Measurements from ENCODE around the gene JHY. TPM values are rescaled to one million over a fixed set of nuclear protein-coding genes. Genes with fewer than 3 reads are reported as not detected.

Gene JHY
- total RNA-seq, 8 experiments from 2014 or later: 0.36 to 16.7 (median 1.9) TPM

GRCh38 chr11:122879785-122880184 lies 2.8 kb upstream of the JHY start:
- H3K4me1 ChIP-seq (replicated peaks in 1 of 2): peaks cover 8 to 14% of the 10 kb centered on the region in 2 donors
- WGBS, 10 experiments: 0 to 67% (median 40%) methylated on average over 1 to 4 of the region's 4 CpGs; no CpG with 5 or more reads in 3 of the 10 experiments
- peak in 5 of 8 experiments; percentile 36 to 60 (median 49) for ATAC-seq (replicated peaks in 6 of 8)
- H3K4me3 ChIP-seq: no peak overlapping the region
- in situ Hi-C loops (cut with MboI; ENCODE audit: low pct_unique_long_range_greater_than_20kb in 2 of 9, low sequenced_read_pairs in 9 of 9, unreplicated experiment in 9 of 9): loop anchor here in 1 of 9 experiments (25.0 kb wide), 1 partner anchor 133 kb away; no protein-coding TSS in a partner anchor
- no peak overlapping the region for H3K27ac ChIP-seq

GRCh38 chr11:122882857-122883645 lies 492 bp downstream of the JHY start:
- ATAC-seq (replicated peaks in 6 of 8): peak; percentile 64 to 91 (median 86)
- 0 to 14% (median 7%) methylated on average over 3 to 9 of the region's 63 CpGs; no CpG with 5 or more reads in 4 of the 10 experiments for WGBS, 10 experiments
- Histone ChIP-seq H3K4me1 (replicated peaks in 1 of 2) (peaks cover 8 to 14% of the 10 kb centered on the region in 2 donors), H3K27ac (no peak overlapping the region), H3K4me3 (peak overlapping the region; percentile 41 to 53 (median 46))
- in situ Hi-C loops (cut with MboI; ENCODE audit: low pct_unique_long_range_greater_than_20kb in 2 of 9, low sequenced_read_pairs in 9 of 9, unreplicated experiment in 9 of 9): loop anchor here in 1 of 9 experiments (25.0 kb wide), 1 partner anchor 129 kb away; no protein-coding TSS in a partner anchor

- H3K4me1 ChIP-seq (replicated peaks in 1 of 2): peaks cover 8 to 14% of the 10 kb centered on the region in 2 donors
- peak overlapping the region; percentile 41 to 53 (median 46) for H3K4me3 ChIP-seq
- no peak for ATAC-seq (replicated peaks in 6 of 8)
- WGBS, 10 experiments: 0 to 100% (median 60%) methylated on average over 1 to 3 of the region's 3 CpGs
- H3K27ac ChIP-seq: no peak overlapping the region
- in situ Hi-C loops (cut with MboI; ENCODE audit: low pct_unique_long_range_greater_than_20kb in 2 of 9, low sequenced_read_pairs in 9 of 9, unreplicated experiment in 9 of 9): loop anchor here in 1 of 9 experiments (25.0 kb wide), 1 partner anchor 129 kb away; no protein-coding TSS in a partner anchor
These were observed 1.1 kb downstream of the JHY start for GRCh38 chr11:122883646-122883979.

- H3K4me1 ChIP-seq (replicated peaks in 1 of 2): peaks cover 2 to 16% of the 10 kb centered on the region in 2 donors
- ATAC-seq (replicated peaks in 6 of 8): no peak
- in situ Hi-C loops (cut with MboI; ENCODE audit: low pct_unique_long_range_greater_than_20kb in 2 of 9, low sequenced_read_pairs in 9 of 9, unreplicated experiment in 9 of 9): loop anchor here in 1 of 9 experiments (25.0 kb wide), 1 partner anchor 124 kb away; no protein-coding TSS in a partner anchor
- WGBS, 10 experiments: 0 to 100% (median 71%) methylated on average over 1 to 2 of the region's 2 CpGs; no CpG with 5 or more reads in 4 of the 10 experiments
- H3K27ac ChIP-seq: no peak overlapping the region
- no peak overlapping the region for H3K4me3 ChIP-seq
These were observed 5.6 kb downstream of the JHY start for GRCh38 chr11:122888162-122888561.

- Histone ChIP-seq H3K27ac (no peak overlapping the region), H3K4me3 (no peak overlapping the region), H3K4me1 (replicated peaks in 1 of 2) (peaks cover 2 to 33% of the 10 kb centered on the region in 2 donors)
- ATAC-seq (replicated peaks in 6 of 8): peak in 3 of 8 experiments; percentile 24 to 59 (median 50)
- 20 to 98% (median 80%) methylated on average over 1 to 5 of the region's 5 CpGs; no CpG with 5 or more reads in 1 of the 10 experiments for WGBS, 10 experiments
- in situ Hi-C loops (cut with MboI; ENCODE audit: low pct_unique_long_range_greater_than_20kb in 2 of 9, low sequenced_read_pairs in 9 of 9, unreplicated experiment in 9 of 9): loop anchor here in 1 of 9 experiments (25.0 kb wide), 1 partner anchor 119 kb away; no protein-coding TSS in a partner anchor
These were observed 10.6 kb downstream of the JHY start for GRCh38 chr11:122893131-122893530.

GRCh38 chr11:122895563-122895962 lies 13.0 kb downstream of the JHY start:
- WGBS, 10 experiments: 25 to 90% (median 40%) methylated on average over 1 to 2 of the region's 2 CpGs; no CpG with 5 or more reads in 3 of the 10 experiments
- no peak overlapping the region for H3K27ac ChIP-seq
- peaks cover 3 to 36% of the 10 kb centered on the region in 2 donors for H3K4me1 ChIP-seq (replicated peaks in 1 of 2)
- in situ Hi-C loops (cut with MboI; ENCODE audit: low pct_unique_long_range_greater_than_20kb in 2 of 9, low sequenced_read_pairs in 9 of 9, unreplicated experiment in 9 of 9): loop anchor here in 1 of 9 experiments (25.0 kb wide), 1 partner anchor 117 kb away; no protein-coding TSS in a partner anchor
- ATAC-seq (replicated peaks in 6 of 8): peak in 4 of 8 experiments; percentile 21 to 68 (median 29)
- no peak overlapping the region for H3K4me3 ChIP-seq

- no peak overlapping the region for H3K27ac ChIP-seq
- in situ Hi-C loops (cut with MboI; ENCODE audit: low pct_unique_long_range_greater_than_20kb in 2 of 9, low sequenced_read_pairs in 9 of 9, unreplicated experiment in 9 of 9): loop anchor here in 1 of 9 experiments (25.0 kb wide), 1 partner anchor 115 kb away; no protein-coding TSS in a partner anchor
- peak in 1 of 8 experiments; percentile 20 for ATAC-seq (replicated peaks in 6 of 8)
- WGBS, 10 experiments: 0 to 100% (median 88%) methylated on average over 1 to 5 of the region's 5 CpGs; no CpG with 5 or more reads in 1 of the 10 experiments
- H3K4me3 ChIP-seq: no peak overlapping the region
- H3K4me1 ChIP-seq (replicated peaks in 1 of 2): peaks cover 6 to 29% of the 10 kb centered on the region in 2 donors
These were observed 15.1 kb downstream of the JHY start for GRCh38 chr11:122897606-122898210.

- ATAC-seq (replicated peaks in 6 of 8): no peak
- Histone ChIP-seq H3K4me3 (no peak overlapping the region), H3K4me1 (replicated peaks in 1 of 2) (peaks cover 6 to 26% of the 10 kb centered on the region in 2 donors), H3K27ac (no peak overlapping the region)
- in situ Hi-C loops (cut with MboI; ENCODE audit: low pct_unique_long_range_greater_than_20kb in 2 of 9, low sequenced_read_pairs in 9 of 9, unreplicated experiment in 9 of 9): loop anchor here in 1 of 9 experiments (25.0 kb wide), 1 partner anchor 114 kb away; no protein-coding TSS in a partner anchor
- WGBS, 10 experiments: 17 to 100% (median 87%) methylated on average over 1 to 6 of the region's 6 CpGs
These were observed 16.2 kb downstream of the JHY start for GRCh38 chr11:122898799-122899198.

GRCh38 chr11:122900587-122901202 lies 18.1 kb downstream of the JHY start:
- WGBS, 10 experiments: 35 to 90% (median 63%) methylated on average over 2 to 9 of the region's 9 CpGs; no CpG with 5 or more reads in 2 of the 10 experiments

GRCh38 chr11:122902951-122903350 lies 20.4 kb downstream of the JHY start:
- no peak for ATAC-seq (replicated peaks in 6 of 8)
- no peak overlapping the region for H3K27ac ChIP-seq
- in situ Hi-C loops (cut with MboI; ENCODE audit: low pct_unique_long_range_greater_than_20kb in 2 of 9, low sequenced_read_pairs in 9 of 9, unreplicated experiment in 9 of 9): no loop called here
- peaks cover 6 to 10% of the 10 kb centered on the region in 2 donors for H3K4me1 ChIP-seq (replicated peaks in 1 of 2)
- no peak overlapping the region for H3K4me3 ChIP-seq
- WGBS, 10 experiments: 60 to 100% (median 94%) methylated on average over 1 to 4 of the region's 4 CpGs; no CpG with 5 or more reads in 2 of the 10 experiments

More at GRCh38 chr11:122900587-122901202, 18.1 kb downstream of the JHY start:
- Histone ChIP-seq H3K4me3 (no peak overlapping the region), H3K4me1 (replicated peaks in 1 of 2) (peaks cover 6 to 16% of the 10 kb centered on the region in 2 donors), H3K27ac (no peak overlapping the region)
- in situ Hi-C loops (cut with MboI; ENCODE audit: low pct_unique_long_range_greater_than_20kb in 2 of 9, low sequenced_read_pairs in 9 of 9, unreplicated experiment in 9 of 9): no loop called here
- peak in 5 of 8 experiments; percentile 35 to 58 (median 39) for ATAC-seq (replicated peaks in 6 of 8)

GRCh38 chr11:122910775-122911174 lies 28.2 kb downstream of the JHY start:
- Histone ChIP-seq H3K4me3 (no peak overlapping the region), H3K4me1 (replicated peaks in 1 of 2) (no peaks in the 10 kb centered on the region), H3K27ac (no peak overlapping the region)
- in situ Hi-C loops (cut with MboI; ENCODE audit: low pct_unique_long_range_greater_than_20kb in 2 of 9, low sequenced_read_pairs in 9 of 9, unreplicated experiment in 9 of 9): loop anchor here in 1 of 9 experiments (10.0 kb wide), 1 partner anchor 114 kb away; no protein-coding TSS in a partner anchor
- peak in 2 of 8 experiments; percentile 19 to 26 for ATAC-seq (replicated peaks in 6 of 8)
- WGBS, 10 experiments: 25 to 90% (median 52%) methylated on average over 1 to 4 of the region's 4 CpGs

- Histone ChIP-seq H3K4me3 (no peak overlapping the region), H3K4me1 (replicated peaks in 1 of 2) (no peaks in the 10 kb centered on the region), H3K27ac (no peak overlapping the region)
- in situ Hi-C loops (cut with MboI; ENCODE audit: low pct_unique_long_range_greater_than_20kb in 2 of 9, low sequenced_read_pairs in 9 of 9, unreplicated experiment in 9 of 9): loop anchor here in 1 of 9 experiments (10.0 kb wide), 1 partner anchor 107 kb away; no protein-coding TSS in a partner anchor
- 0 to 100% (median 88%) methylated on average over 1 of the region's 1 CpG; no CpG with 5 or more reads in 5 of the 10 experiments for WGBS, 10 experiments
- ATAC-seq (replicated peaks in 6 of 8): no peak
These were observed 34.8 kb downstream of the JHY start for GRCh38 chr11:122917311-122917710.
